ENCODE data around the gene OPN4.

The OPN4 gene

DNA sequence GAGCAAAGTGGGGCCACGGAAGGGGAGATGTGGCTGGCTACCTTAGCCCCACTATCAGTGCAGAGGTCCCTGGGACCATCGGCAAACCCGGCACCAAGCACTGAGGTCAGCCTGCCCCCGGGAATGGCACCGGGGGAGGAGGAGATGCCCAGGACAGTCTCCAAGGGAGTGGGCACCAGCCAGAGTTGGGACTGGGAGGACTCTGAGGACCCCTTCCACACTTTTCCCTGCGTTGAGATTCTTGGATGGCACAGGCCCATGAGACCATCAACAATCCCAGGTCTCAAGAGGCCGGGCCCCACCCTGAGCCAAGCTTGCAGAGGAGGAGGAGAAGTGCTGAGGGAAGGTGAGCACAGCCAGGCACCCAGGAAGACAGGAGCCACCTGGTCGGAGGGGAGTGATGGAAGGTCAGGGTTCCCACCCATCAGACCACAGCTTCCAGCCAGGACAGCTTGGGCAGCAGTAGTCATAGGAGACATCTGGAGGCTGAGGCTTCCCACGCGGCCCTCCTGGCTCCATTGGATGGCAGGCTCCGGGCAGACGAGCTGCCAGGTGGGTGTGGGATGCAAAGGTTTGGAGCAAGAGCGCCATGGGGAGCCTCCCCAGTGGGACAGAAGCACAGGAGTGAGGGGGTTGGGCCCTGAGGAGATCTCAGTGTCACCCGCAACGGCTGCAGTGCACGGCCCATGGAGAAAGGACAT lies 2.6 kb upstream of the OPN4 start:
- TF ChIP-seq EP300 (IDR thresholded peaks at IDR 0.05; ENCODE audit: borderline replicate concordance), result no peak
- TF ChIP-seq, protein P1, sequence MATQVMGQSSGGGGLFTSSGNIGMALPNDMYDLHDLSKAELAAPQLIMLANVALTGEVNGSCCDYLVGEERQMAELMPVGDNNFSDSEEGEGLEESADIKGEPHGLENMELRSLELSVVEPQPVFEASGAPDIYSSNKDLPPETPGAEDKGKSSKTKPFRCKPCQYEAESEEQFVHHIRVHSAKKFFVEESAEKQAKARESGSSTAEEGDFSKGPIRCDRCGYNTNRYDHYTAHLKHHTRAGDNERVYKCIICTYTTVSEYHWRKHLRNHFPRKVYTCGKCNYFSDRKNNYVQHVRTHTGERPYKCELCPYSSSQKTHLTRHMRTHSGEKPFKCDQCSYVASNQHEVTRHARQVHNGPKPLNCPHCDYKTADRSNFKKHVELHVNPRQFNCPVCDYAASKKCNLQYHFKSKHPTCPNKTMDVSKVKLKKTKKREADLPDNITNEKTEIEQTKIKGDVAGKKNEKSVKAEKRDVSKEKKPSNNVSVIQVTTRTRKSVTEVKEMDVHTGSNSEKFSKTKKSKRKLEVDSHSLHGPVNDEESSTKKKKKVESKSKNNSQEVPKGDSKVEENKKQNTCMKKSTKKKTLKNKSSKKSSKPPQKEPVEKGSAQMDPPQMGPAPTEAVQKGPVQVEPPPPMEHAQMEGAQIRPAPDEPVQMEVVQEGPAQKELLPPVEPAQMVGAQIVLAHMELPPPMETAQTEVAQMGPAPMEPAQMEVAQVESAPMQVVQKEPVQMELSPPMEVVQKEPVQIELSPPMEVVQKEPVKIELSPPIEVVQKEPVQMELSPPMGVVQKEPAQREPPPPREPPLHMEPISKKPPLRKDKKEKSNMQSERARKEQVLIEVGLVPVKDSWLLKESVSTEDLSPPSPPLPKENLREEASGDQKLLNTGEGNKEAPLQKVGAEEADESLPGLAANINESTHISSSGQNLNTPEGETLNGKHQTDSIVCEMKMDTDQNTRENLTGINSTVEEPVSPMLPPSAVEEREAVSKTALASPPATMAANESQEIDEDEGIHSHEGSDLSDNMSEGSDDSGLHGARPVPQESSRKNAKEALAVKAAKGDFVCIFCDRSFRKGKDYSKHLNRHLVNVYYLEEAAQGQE (IDR thresholded peaks at IDR 0.05; ENCODE audit: low read depth), result no peak
- no peak for TF ChIP-seq EGR1 (IDR thresholded peaks at IDR 0.05)
- TF ChIP-seq NFIC (IDR thresholded peaks at IDR 0.05), result no peak
- no peak for TF ChIP-seq CEBPB (IDR thresholded peaks at IDR 0.05)
- no peak for TF ChIP-seq TAF1 (IDR thresholded peaks at IDR 0.05; ENCODE audit: low read depth)
- TF ChIP-seq, protein P2, sequence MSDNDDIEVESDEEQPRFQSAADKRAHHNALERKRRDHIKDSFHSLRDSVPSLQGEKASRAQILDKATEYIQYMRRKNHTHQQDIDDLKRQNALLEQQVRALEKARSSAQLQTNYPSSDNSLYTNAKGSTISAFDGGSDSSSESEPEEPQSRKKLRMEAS (IDR thresholded peaks at IDR 0.05), result no peak
- no peak for TF ChIP-seq YY1 (IDR thresholded peaks at IDR 0.05; ENCODE audit: low read depth)
- TF ChIP-seq CREB1 (IDR thresholded peaks at IDR 0.05; ENCODE audit: low read depth), result no peak
- TF ChIP-seq, protein P3, sequence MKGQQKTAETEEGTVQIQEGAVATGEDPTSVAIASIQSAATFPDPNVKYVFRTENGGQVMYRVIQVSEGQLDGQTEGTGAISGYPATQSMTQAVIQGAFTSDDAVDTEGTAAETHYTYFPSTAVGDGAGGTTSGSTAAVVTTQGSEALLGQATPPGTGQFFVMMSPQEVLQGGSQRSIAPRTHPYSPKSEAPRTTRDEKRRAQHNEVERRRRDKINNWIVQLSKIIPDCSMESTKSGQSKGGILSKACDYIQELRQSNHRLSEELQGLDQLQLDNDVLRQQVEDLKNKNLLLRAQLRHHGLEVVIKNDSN (IDR thresholded peaks at IDR 0.05), result no peak
- TF ChIP-seq ZBTB7A (IDR thresholded peaks at IDR 0.05; ENCODE audit: low read depth), result no peak
- no peak for TF ChIP-seq TEAD4 (IDR thresholded peaks at IDR 0.05)
- no peak for TF ChIP-seq FOXM1 (IDR thresholded peaks at IDR 0.05; ENCODE audit: borderline replicate concordance, low read depth)
- TF ChIP-seq TCF12 (IDR thresholded peaks at IDR 0.05; ENCODE audit: low read depth), result no peak
- no peak for TF ChIP-seq RAD21 (IDR thresholded peaks at IDR 0.05; ENCODE audit: low read depth)

DNA sequence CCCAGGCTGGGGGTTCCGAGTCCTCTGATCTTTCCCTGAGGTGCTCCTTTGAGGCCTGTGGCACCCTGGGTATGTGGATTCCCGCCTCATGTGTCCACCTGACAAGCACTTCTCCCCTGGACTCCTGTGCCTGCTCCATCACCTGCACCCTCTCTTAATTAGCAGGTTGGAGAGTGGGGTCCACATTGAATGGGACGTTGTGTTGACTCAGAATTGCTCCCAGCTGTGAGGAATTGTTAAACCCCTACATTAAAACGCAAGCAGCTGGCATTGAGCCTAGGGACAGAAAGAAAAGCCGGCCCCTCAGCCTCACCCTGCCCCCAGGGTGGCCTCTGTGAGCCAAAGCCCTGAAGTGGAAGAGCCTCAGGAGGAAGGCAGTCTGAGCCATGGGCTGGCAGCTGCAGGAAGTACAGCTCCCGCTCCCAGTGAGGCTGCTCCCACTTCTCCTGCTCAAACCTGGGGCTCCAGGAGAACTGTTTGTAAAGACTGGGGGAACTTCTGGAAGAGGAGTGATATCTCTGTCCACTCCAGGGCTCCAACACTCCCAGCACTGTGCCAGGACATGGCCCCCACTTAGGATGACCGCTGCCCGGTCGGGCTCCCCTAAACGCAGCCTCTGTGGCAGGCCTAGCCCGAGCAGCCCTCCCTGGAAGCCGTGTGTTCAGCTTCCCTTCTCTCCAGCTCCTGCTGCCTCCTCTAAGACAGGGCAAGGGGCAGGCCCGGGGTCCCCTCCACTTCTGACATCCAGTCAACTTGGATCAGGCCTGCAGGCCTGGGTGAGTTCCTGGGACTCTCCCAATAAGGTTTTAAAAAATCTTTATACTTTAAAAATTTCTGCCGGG lies 1.8 kb upstream of the OPN4 start:
- TF ChIP-seq EP300 (IDR thresholded peaks at IDR 0.05; ENCODE audit: borderline replicate concordance), result peak; percentile 77
- TF ChIP-seq, protein P3 (IDR thresholded peaks at IDR 0.05), result peak; percentile 67
- no peak for TF ChIP-seq FOXM1 (IDR thresholded peaks at IDR 0.05; ENCODE audit: borderline replicate concordance, low read depth)
- TF ChIP-seq ZBTB7A (IDR thresholded peaks at IDR 0.05; ENCODE audit: low read depth), result no peak; the same call in 1 of the 2 replicates
- TF ChIP-seq TEAD4 (IDR thresholded peaks at IDR 0.05), result no peak; the same call in 1 of the 2 replicates
- TF ChIP-seq EGR1 (IDR thresholded peaks at IDR 0.05), result no peak
- TF ChIP-seq YY1 (IDR thresholded peaks at IDR 0.05; ENCODE audit: low read depth), result no peak
- peak; percentile 96 for TF ChIP-seq NFIC (IDR thresholded peaks at IDR 0.05)
- TF ChIP-seq, protein P1 (IDR thresholded peaks at IDR 0.05; ENCODE audit: low read depth), result no peak
- TF ChIP-seq, protein P2 (IDR thresholded peaks at IDR 0.05), result peak; percentile 58
- TF ChIP-seq TCF12 (IDR thresholded peaks at IDR 0.05; ENCODE audit: low read depth), result peak; percentile 88
- TF ChIP-seq CREB1 (IDR thresholded peaks at IDR 0.05; ENCODE audit: low read depth), result no peak
- no peak; the same call in 1 of the 2 replicates for TF ChIP-seq RAD21 (IDR thresholded peaks at IDR 0.05; ENCODE audit: low read depth)
- no peak for TF ChIP-seq TAF1 (IDR thresholded peaks at IDR 0.05; ENCODE audit: low read depth)
- 0 out of 2 replicates have a peak, but pooled peaks have one; percentile 13 for TF ChIP-seq CEBPB (IDR thresholded peaks at IDR 0.05)

DNA sequence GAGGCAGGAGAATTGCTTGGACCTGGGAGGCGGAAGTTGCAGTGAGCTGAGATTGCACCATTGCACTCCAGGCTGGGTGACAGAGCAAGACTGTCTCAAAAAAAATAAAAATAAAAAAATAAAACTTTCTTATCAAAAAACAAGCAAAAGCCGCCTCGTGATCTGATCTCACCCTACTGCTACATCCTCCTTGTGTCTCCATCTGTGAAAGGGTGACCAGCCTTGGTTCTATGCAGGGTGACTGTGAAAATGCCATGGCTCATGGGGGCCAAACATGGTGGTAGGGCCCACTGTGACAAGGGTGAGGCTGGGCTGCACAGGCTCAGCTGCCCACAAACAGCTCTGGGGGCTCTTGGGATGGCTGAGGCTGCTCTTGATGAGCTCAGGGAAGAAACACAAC lies 968 bp upstream of the OPN4 start:
- TF ChIP-seq CREB1 (IDR thresholded peaks at IDR 0.05; ENCODE audit: low read depth), result no peak
- no peak for TF ChIP-seq ZBTB7A (IDR thresholded peaks at IDR 0.05; ENCODE audit: low read depth)
- TF ChIP-seq TCF12 (IDR thresholded peaks at IDR 0.05; ENCODE audit: low read depth), result no peak
- TF ChIP-seq EGR1 (IDR thresholded peaks at IDR 0.05), result no peak
- TF ChIP-seq TAF1 (IDR thresholded peaks at IDR 0.05; ENCODE audit: low read depth), result no peak
- TF ChIP-seq, protein P1 (IDR thresholded peaks at IDR 0.05; ENCODE audit: low read depth), result no peak
- TF ChIP-seq NFIC (IDR thresholded peaks at IDR 0.05), result no peak
- TF ChIP-seq CEBPB (IDR thresholded peaks at IDR 0.05), result no peak
- TF ChIP-seq YY1 (IDR thresholded peaks at IDR 0.05; ENCODE audit: low read depth), result no peak
- no peak for TF ChIP-seq FOXM1 (IDR thresholded peaks at IDR 0.05; ENCODE audit: borderline replicate concordance, low read depth)
- TF ChIP-seq, protein P2 (IDR thresholded peaks at IDR 0.05), result no peak
- TF ChIP-seq TEAD4 (IDR thresholded peaks at IDR 0.05), result no peak
- TF ChIP-seq EP300 (IDR thresholded peaks at IDR 0.05; ENCODE audit: borderline replicate concordance), result no peak
- no peak for TF ChIP-seq RAD21 (IDR thresholded peaks at IDR 0.05; ENCODE audit: low read depth)
- TF ChIP-seq, protein P3 (IDR thresholded peaks at IDR 0.05), result no peak
